ENCODE measurements around the gene HAPLN3. TPM values are rescaled to one million over a fixed set of nuclear protein-coding genes. Genes with fewer than 3 reads are reported as not detected.

Gene HAPLN3
- total and polyA plus RNA-seq, 2 of the 4 experiments (the other 2 are of a cell fraction) = 5.9 to 28.6 TPM

GRCh38 chr15:88911766-88912118 lies 16.4 kb upstream of the HAPLN3 start:
- H3K9me1 ChIP-seq (ENCODE audit: insufficient read depth, low read length) = peaks cover 33% of the 10 kb centered on the region
- peak overlapping the region; percentile 39 for H2AFZ ChIP-seq (replicated peaks; ENCODE audit: low read length, poor library complexity)
- peak overlapping the region; percentile 94 for H3K9ac ChIP-seq (ENCODE audit: low read depth, low read length)
- in situ Hi-C loops (cut with MboI; ENCODE audit: low sequenced_read_pairs) (no loop called here), dilution Hi-C loops (cut with HindIII; ENCODE audit: low sequenced_read_pairs, unreplicated experiment) (loop anchor here (25.0 kb wide), 1 partner anchor 101 kb away; no protein-coding TSS in a partner anchor), intact Hi-C loops (cut with micrococcal nuclease) (no loop called here)
- CTCF ChIA-PET = interaction anchor here (1.0 kb wide), 1 partner anchor 104 kb away, joined by 4 read pairs; no protein-coding TSS in a partner anchor
- H3K4ac ChIP-seq (ENCODE audit: low read depth, low read length) = peak overlapping the region; percentile 96
- peak overlapping the region; percentile 97 for H2AK5ac ChIP-seq (ENCODE audit: low read depth, low read length)
- H4K20me1 ChIP-seq (ENCODE audit: insufficient read depth, low read length) = peaks cover 54% of the 10 kb centered on the region
- BruUV-seq (replicated peaks) = no TSS peak
- peak overlapping the region; percentile 87 for H2BK5ac ChIP-seq (ENCODE audit: low read depth, low read length, poor library complexity, severe bottlenecking)
- peak overlapping the region; percentile 68 for H3K23ac ChIP-seq (ENCODE audit: low read depth, low read length)
- peak overlapping the region; percentile 61 for H2BK20ac ChIP-seq (ENCODE audit: low read depth, low read length)
- peaks cover 20 to 59% of the 10 kb centered on the region in 2 experiments; a peak in 3 of 4 replicates for H3K79me1 ChIP-seq (ENCODE audit: low read depth in 1 of 2, low read length in 2 of 2)
- H3K4me2 ChIP-seq (ENCODE audit: low read depth, low read length) = peak overlapping the region; percentile 98
- DNase-seq (peak; percentile 70), ATAC-seq (ENCODE audit: low read depth) (no peak)
- peak overlapping the region; percentile 97 for H3K4me3 ChIP-seq (ENCODE audit: insufficient read depth, low read depth, low read length)
- H3K56ac ChIP-seq (ENCODE audit: extremely low read depth, insufficient read depth, low read length) = peak overlapping the region; percentile 83; the same call in 1 of the 2 replicates
- peaks cover 35% of the 10 kb centered on the region for H3K36me3 ChIP-seq (ENCODE audit: control insufficient read depth, insufficient read depth, low read length)
- WGBS, 2 experiments (ENCODE audit: extremely low coverage in 2 of 2, insufficient read length in 1 of 2) = no CpG with 5 or more reads among the region's 5 CpGs
- peak overlapping the region; percentile 72; the same call in 2 of the 3 replicates for H2BK15ac ChIP-seq (ENCODE audit: low read depth, low read length)
- H4K5ac ChIP-seq (ENCODE audit: low read depth, low read length) = peak overlapping the region; percentile 91; the same call in 1 of the 2 replicates
- POLR2A ChIA-PET (ENCODE audit: unreplicated experiment) = no interaction called here
- H3K27me3 ChIP-seq (ENCODE audit: control insufficient read depth, insufficient read depth, low read length) = no peaks in the 10 kb centered on the region
- H2BK120ac ChIP-seq (ENCODE audit: low read depth, low read length) = peak overlapping the region; percentile 83
- peaks cover 27% of the 10 kb centered on the region for H3K4me1 ChIP-seq (ENCODE audit: control insufficient read depth, insufficient read depth, low read length)
- peak overlapping the region; percentile 83 for H3K27ac ChIP-seq (ENCODE audit: insufficient read depth, low read length)
- H3K9me3 ChIP-seq (ENCODE audit: control insufficient read depth, insufficient read depth, low read length) = no peaks in the 10 kb centered on the region
- TF ChIP-seq CHD1 (IDR thresholded peaks at IDR 0.05; ENCODE audit: low read depth, low read length) (no peak), CTCF (conservative IDR thresholded peaks at IDR 0.05; ENCODE audit: low read depth, low read length) (0 out of 2 replicates have a peak, but pooled peaks have one; percentile 12), ELK1 (IDR thresholded peaks at IDR 0.05; ENCODE audit: borderline replicate concordance, low read depth, low read length) (no peak), FOS (IDR thresholded peaks at IDR 0.05; ENCODE audit: low read depth, low read length) (0 out of 2 replicates have a peak, but pooled peaks have one; percentile 16), POLR2A (IDR thresholded peaks at IDR 0.05; ENCODE audit: low read depth, low read length) (peak; percentile 77), SMC3 (IDR thresholded peaks at IDR 0.05; ENCODE audit: low read depth, low read length) (no peak), MXI1 (IDR thresholded peaks at IDR 0.05; ENCODE audit: borderline replicate concordance, low read depth, low read length) (no peak), CEBPB (IDR thresholded peaks at IDR 0.05; ENCODE audit: low read depth, low read length) (no peak), RCOR1 (IDR thresholded peaks at IDR 0.05; ENCODE audit: insufficient replicate concordance, low read length) (no peak), MAZ (IDR thresholded peaks at IDR 0.05; ENCODE audit: borderline replicate concordance, low read depth, low read length) (0 out of 2 replicates have a peak, but pooled peaks have one; percentile 32), RAD21 (IDR thresholded peaks at IDR 0.05; ENCODE audit: low read length) (no peak; the same call in 1 of the 2 replicates)
- peak overlapping the region; percentile 85 for H3K18ac ChIP-seq (ENCODE audit: low read depth, low read length)
- H3K14ac ChIP-seq (replicated peaks; ENCODE audit: low read depth, low read length) = peak overlapping the region; percentile 89
- H2AK9ac ChIP-seq (replicated peaks; ENCODE audit: low read depth, low read length, poor library complexity) = peak overlapping the region; percentile 44
- peak overlapping the region; percentile 94 for H4K91ac ChIP-seq (ENCODE audit: insufficient read depth, low read depth, low read length)
- H4K8ac ChIP-seq (ENCODE audit: low read depth in 2 of 2, low read length in 2 of 2) = peak overlapping the region; percentile 75 to 86; a peak in 3 of 4 replicates

All from IMR-90 (cell line).